Posterior cingulate gyrus (tissue), 11 donors: ENCODE measurements around the gene CREBBP.

Experiments
- DNase-seq, 10 donors: peaks; one replicate each; pipeline versions ENCODE4 v3.0.0 to v3.0.0-alpha.2; 2020 to 2021; ENCODE audit warnings: mixed read lengths in 3 of 10
- intact Hi-C: fragments of 100-400 bp; cut with DNase I; formaldehyde crosslinking; loops from one replicate; pipeline ENCODE4 v1.15.1; 2023

Gene CREBBP

GRCh38 chr16:3694051-3694450, 186.5 kb downstream of the CREBBP start:
- peak in 3 of 10 donors; percentile 18 to 32 (median 19) for DNase-seq
- intact Hi-C loops = no loop called here

GRCh38 chr16:3691761-3692160, 188.8 kb downstream of the CREBBP start:
- DNase-seq = peak in 3 of 10 donors; percentile 30 to 73 (median 47)
- intact Hi-C loops = no loop called here

GRCh38 chr16:3690980-3691720, 189.4 kb downstream of the CREBBP start:
- intact Hi-C loops = loop anchor here (1.0 kb wide), 1 partner anchor 189 kb away; the partner anchor contains the start of gene CREBBP
- DNase-seq = peak in 3 of 10 donors; percentile 42 to 79 (median 59)

- intact Hi-C loops = loop anchor here (1.0 kb wide), 1 partner anchor 190 kb away; the partner anchor contains the start of gene CREBBP
- peak; percentile 82 to 99 (median 94) for DNase-seq
Measured at GRCh38 chr16:3690470-3690928, 190.0 kb downstream of the CREBBP start.

- intact Hi-C loops = loop anchor here (1.0 kb wide), 1 partner anchor 191 kb away; the partner anchor contains the start of gene CREBBP
- DNase-seq = peak in 2 of 10 donors; percentile 14 to 24
Measured at GRCh38 chr16:3689731-3690130, 190.8 kb downstream of the CREBBP start.

GRCh38 chr16:3687792-3688191, 192.7 kb downstream of the CREBBP start:
- intact Hi-C loops = no loop called here
- peak in 2 of 10 donors; percentile 27 to 39 for DNase-seq

- peak in 1 of 10 donors; percentile 2 for DNase-seq
- intact Hi-C loops = no loop called here
Measured at GRCh38 chr16:3687021-3687420, 193.5 kb downstream of the CREBBP start.

- DNase-seq = peak in 4 of 10 donors; percentile 31 to 85 (median 56)
- intact Hi-C loops = no loop called here
Measured at GRCh38 chr16:3681206-3681605, 199.3 kb downstream of the CREBBP start.

- intact Hi-C loops = no loop called here
- peak in 1 of 10 donors; percentile 33 for DNase-seq
Measured at GRCh38 chr16:3677994-3678393, 202.5 kb downstream of the CREBBP start.

GRCh38 chr16:3675601-3676130, 204.8 kb downstream of the CREBBP start:
- DNase-seq = peak in 1 of 10 donors; percentile 77
- intact Hi-C loops = no loop called here
